Lower leg skin (tissue), 3 donors: Measurements from ENCODE around the gene CCDC18.

ENCODE experiments used
- CTCF ChIP-seq, 3 donors: fragments of 450-650 bp; IDR thresholded peaks; one replicate each; pipeline ENCODE4 v1.5.1; 2016; ENCODE audit warnings: antibody characterized with exemption in 3 of 3, mild to moderate bottlenecking in 3 of 3, moderate library complexity in 2 of 3
- POLR2A ChIP-seq, 2 donors: fragments of 450-650 bp; IDR thresholded peaks; one replicate each; pipeline ENCODE4 v1.6.1; 2016 to 2017; ENCODE audit warnings: antibody characterized with exemption in 2 of 2, mild to moderate bottlenecking in 1 of 2, moderate library complexity in 1 of 2

- TF ChIP-seq CTCF (IDR thresholded peaks at IDR 0.05) (no peak), POLR2A (IDR thresholded peaks at IDR 0.05) (no peak)
Observed at GRCh38 chr1:93150729-93151128, 29.8 kb upstream of the CCDC18 start.
